Trophoblast cell (in vitro differentiated cells and primary cell): ENCODE results near the gene FAM120B.
"Not testable (repeated sequence)": the region's sequence is repeated elsewhere in the genome, so short reads cannot be mapped to it uniquely, and the experiment has no call there.

Source experiments
- DNase-seq, 2 donors: peaks; one replicate each; pipeline ENCODE4 v3.0.0-alpha.2; 2016
- H2AFZ ChIP-seq: 2 replicates; pipeline ENCODE4 v1.6.1; 2013; ENCODE audit warnings: low read length, moderate library complexity, mild to moderate bottlenecking; ENCODE audit not compliant: insufficient read depth, poor library complexity
- H2AK5ac ChIP-seq: 2 replicates; pipeline ENCODE4 v1.6.1; 2013; ENCODE audit warnings: mild to moderate bottlenecking, low read length
- H2BK120ac ChIP-seq: 2 replicates; pipeline ENCODE4 v1.6.1; 2013; ENCODE audit warnings: low read length, mild to moderate bottlenecking, moderate library complexity; ENCODE audit not compliant: insufficient read depth, poor library complexity
- H2BK12ac ChIP-seq: 2 replicates; pipeline ENCODE4 v1.6.1; 2013; ENCODE audit warnings: mild to moderate bottlenecking, low read length, moderate library complexity
- H2BK5ac ChIP-seq: 2 replicates; pipeline ENCODE4 v1.6.1; 2013; ENCODE audit warnings: low read length, low read depth, moderate library complexity, mild to moderate bottlenecking; ENCODE audit not compliant: poor library complexity
- H3K14ac ChIP-seq: 2 replicates; pipeline ENCODE4 v1.6.1; 2013; ENCODE audit warnings: mild to moderate bottlenecking, low read length
- H3K18ac ChIP-seq: 2 replicates; pipeline ENCODE4 v1.6.1; 2013; ENCODE audit warnings: mild to moderate bottlenecking, low read length
- H3K23ac ChIP-seq: 2 replicates; pipeline ENCODE4 v1.6.1; 2013; ENCODE audit warnings: low read length
- H3K27ac ChIP-seq: 2 replicates; pipeline ENCODE4 v1.5.1; 2013; ENCODE audit warnings: low read depth, mild to moderate bottlenecking, inconsistent platforms, low read length, moderate library complexity
- H3K27me3 ChIP-seq: 2 replicates; pipeline ENCODE4 v1.6.1; 2013; ENCODE audit warnings: inconsistent platforms, mild to moderate bottlenecking, low read length, moderate library complexity; ENCODE audit not compliant: insufficient read depth
- H3K36me3 ChIP-seq, 2 experiments: 1 replicate in 1 of 2; 2 replicates in 1 of 2; pipeline ENCODE4 v1.6.1; 2013; ENCODE audit warnings: low read length in 2 of 2, mild to moderate bottlenecking in 2 of 2, moderate library complexity in 1 of 2; ENCODE audit not compliant: insufficient read depth in 2 of 2, control insufficient read depth in 1 of 2
- H3K4ac ChIP-seq: 2 replicates; pipeline ENCODE4 v1.6.1; 2013; ENCODE audit warnings: low read depth, mild to moderate bottlenecking, low read length, moderate library complexity
- H3K4me1 ChIP-seq, 2 experiments: 1 replicate in 1 of 2; 2 replicates in 1 of 2; pipeline ENCODE4 v1.6.1; 2013; ENCODE audit warnings: low read length in 2 of 2, mild to moderate bottlenecking in 2 of 2, moderate library complexity in 1 of 2; ENCODE audit not compliant: insufficient read depth in 2 of 2, control insufficient read depth in 1 of 2
- H3K4me2 ChIP-seq: 2 replicates; pipeline ENCODE4 v1.6.1; 2013; ENCODE audit warnings: inconsistent platforms, mild to moderate bottlenecking, low read length, moderate library complexity
- H3K4me3 ChIP-seq: 2 replicates; pipeline ENCODE4 v1.5.1; 2013; ENCODE audit warnings: mild to moderate bottlenecking, low read depth, low read length, inconsistent platforms
- H3K79me1 ChIP-seq: one replicate; pipeline ENCODE4 v1.6.1; 2013; ENCODE audit warnings: low read length
- H3K79me2 ChIP-seq: 2 replicates; pipeline ENCODE4 v1.6.1; 2013; ENCODE audit warnings: low read length, mild to moderate bottlenecking; ENCODE audit not compliant: control insufficient read depth, insufficient read depth, poor library complexity
- H3K9ac ChIP-seq: 2 replicates; pipeline ENCODE4 v1.6.1; 2013; ENCODE audit warnings: mild to moderate bottlenecking, low read length
- H3K9me3 ChIP-seq: 2 replicates; pipeline ENCODE4 v1.6.1; 2013; ENCODE audit warnings: low read depth, mild to moderate bottlenecking, control low read depth, inconsistent platforms, low read length; ENCODE audit not compliant: insufficient read depth
- H4K12ac ChIP-seq: 2 replicates; pipeline ENCODE4 v1.6.1; 2013; ENCODE audit warnings: low read depth, mild to moderate bottlenecking, low read length, moderate library complexity
- H4K8ac ChIP-seq: 2 replicates; pipeline ENCODE4 v1.6.1; 2013; ENCODE audit warnings: low read depth, mild to moderate bottlenecking, low read length, moderate library complexity
- H4K91ac ChIP-seq: one replicate; pipeline ENCODE4 v1.6.1; 2013; ENCODE audit warnings: low read depth, mild to moderate bottlenecking, low read length, moderate library complexity
- WGBS: extraction: QIAGEN DNeasy Blood & Tissue Kit; methylation state at CpG from one replicate; pipeline ENCODE4 v1.1.7; 2013; ENCODE audit warnings: missing lambda C conversion rate; ENCODE audit not compliant: insufficient read length, insufficient coverage; ENCODE audit errors: extremely low coverage; 5-methylcytosine and 5-hydroxymethylcytosine counted together

The FAM120B gene

DNA sequence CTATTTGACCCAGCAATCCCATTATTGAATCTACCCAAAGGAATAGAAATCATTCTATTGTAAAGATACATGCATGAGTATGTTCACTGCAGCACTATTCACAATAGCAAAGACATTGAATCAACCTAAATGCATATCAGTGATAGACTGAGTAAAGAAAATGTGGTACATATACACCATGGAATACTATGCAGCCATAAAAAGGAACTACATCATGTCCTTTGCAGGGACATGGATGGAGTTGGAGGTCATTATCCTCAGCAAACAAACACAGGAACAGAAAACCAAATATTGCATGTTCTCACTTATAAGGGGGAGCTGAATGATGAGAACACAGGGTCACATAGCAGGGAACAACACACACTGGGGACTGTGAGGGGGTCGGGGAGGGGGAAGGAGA is 48.6 kb downstream of the FAM120B start:
- not testable (repeated sequence) for H3K27me3 ChIP-seq, H3K4ac ChIP-seq, H3K4me1 ChIP-seq, H2BK5ac ChIP-seq, H3K79me2 ChIP-seq, H3K14ac ChIP-seq, H2AFZ ChIP-seq, H3K9ac ChIP-seq, H4K91ac ChIP-seq, H4K8ac ChIP-seq, H3K23ac ChIP-seq, H3K9me3 ChIP-seq, H2AK5ac ChIP-seq, H2BK12ac ChIP-seq, H3K4me3 ChIP-seq, H3K4me2 ChIP-seq, H3K79me1 ChIP-seq, H2BK120ac ChIP-seq, H4K12ac ChIP-seq, DNase-seq, H3K27ac ChIP-seq, H3K18ac ChIP-seq
- H3K36me3 ChIP-seq, result peaks cover 14 to 23% of the 10 kb centered on the region in 2 experiments
- no CpG with 5 or more reads among the region's 1 CpG for WGBS

DNA sequence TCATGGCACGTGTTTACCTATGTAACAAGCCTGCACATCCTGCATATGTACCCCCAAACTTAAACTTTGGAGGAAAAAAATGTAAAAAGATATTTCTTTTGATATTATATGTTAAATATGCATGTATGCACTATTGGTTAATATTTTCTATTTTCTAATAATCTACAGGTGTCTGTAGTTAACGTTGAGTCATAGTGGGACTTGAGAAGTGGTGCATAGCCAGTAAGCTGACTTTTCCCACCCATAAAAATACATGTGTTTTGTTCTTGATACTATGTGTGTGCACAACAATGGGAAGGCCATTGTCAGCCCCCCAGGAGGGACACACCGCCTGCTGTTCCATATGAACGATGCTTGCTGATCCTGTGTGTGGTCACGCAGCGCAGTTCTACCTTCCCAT is 49.1 kb downstream of the FAM120B start:
- Histone ChIP-seq H3K4me3 (no peak overlapping the region), H3K23ac (no peak overlapping the region), H4K12ac (no peak overlapping the region), H4K8ac (no peak overlapping the region), H2BK5ac (no peak overlapping the region), H3K14ac (no peak overlapping the region), H3K9me3 (peaks cover 2% of the 10 kb centered on the region), H3K27me3 (no peaks in the 10 kb centered on the region), H3K4me2 (no peak overlapping the region), H2BK12ac (no peak overlapping the region), H2BK120ac (no peak overlapping the region), H4K91ac (no peak overlapping the region), H3K27ac (no peak overlapping the region), H3K4ac (no peak overlapping the region), H3K79me2 (no peaks in the 10 kb centered on the region), H3K18ac (no peak overlapping the region), H2AFZ (no peak overlapping the region), H3K79me1 (no peaks in the 10 kb centered on the region), H3K36me3 (peaks cover 11 to 23% of the 10 kb centered on the region in 2 experiments), H3K4me1 (no peaks in the 10 kb centered on the region), H3K9ac (no peak overlapping the region), H2AK5ac (no peak overlapping the region)
- no peak for DNase-seq
- no CpG with 5 or more reads among the region's 6 CpGs for WGBS

DNA sequence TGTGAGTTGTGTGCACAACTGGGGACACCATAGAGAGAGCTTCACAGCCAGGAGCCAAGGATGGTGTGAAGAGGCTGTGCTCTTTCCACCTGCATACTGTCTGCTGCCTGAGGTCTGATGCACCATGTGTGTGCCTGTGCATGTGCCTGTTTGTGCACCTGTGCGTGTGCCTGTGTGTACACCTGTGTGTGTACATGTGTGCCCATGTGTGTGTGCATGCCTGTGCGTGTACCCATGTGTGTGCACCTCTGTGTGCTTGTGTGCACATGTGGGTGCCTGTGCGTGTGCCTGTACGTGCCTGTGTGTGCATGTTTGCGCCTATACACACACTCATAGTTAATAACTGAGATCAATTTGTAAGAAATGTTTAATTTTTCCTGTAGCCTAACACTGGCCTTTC is 51.3 kb downstream of the FAM120B start:
- H3K27me3 ChIP-seq, result no peaks in the 10 kb centered on the region
- no peaks in the 10 kb centered on the region for H3K79me1 ChIP-seq
- no peak overlapping the region for H2BK5ac ChIP-seq
- H3K14ac ChIP-seq, result no peak overlapping the region
- H3K18ac ChIP-seq, result no peak overlapping the region
- H4K91ac ChIP-seq, result no peak overlapping the region
- no peak overlapping the region for H4K12ac ChIP-seq
- DNase-seq, result no peak
- H3K23ac ChIP-seq, result no peak overlapping the region
- no peak overlapping the region for H3K4me2 ChIP-seq
- H3K9me3 ChIP-seq, result peaks cover 2% of the 10 kb centered on the region
- H2AK5ac ChIP-seq, result no peak overlapping the region
- no peak overlapping the region for H4K8ac ChIP-seq
- no peak overlapping the region for H2BK120ac ChIP-seq
- peak overlapping the region; percentile 51 for H3K4me3 ChIP-seq
- H3K27ac ChIP-seq, result no peak overlapping the region
- no peak overlapping the region for H3K9ac ChIP-seq
- no CpG with 5 or more reads among the region's 5 CpGs for WGBS
- no peak overlapping the region for H3K4ac ChIP-seq
- no peaks in the 10 kb centered on the region for H3K4me1 ChIP-seq
- H2BK12ac ChIP-seq, result no peak overlapping the region
- H3K36me3 ChIP-seq, result peaks cover 14 to 24% of the 10 kb centered on the region in 2 experiments
- no peak overlapping the region for H2AFZ ChIP-seq
- H3K79me2 ChIP-seq, result no peaks in the 10 kb centered on the region

DNA sequence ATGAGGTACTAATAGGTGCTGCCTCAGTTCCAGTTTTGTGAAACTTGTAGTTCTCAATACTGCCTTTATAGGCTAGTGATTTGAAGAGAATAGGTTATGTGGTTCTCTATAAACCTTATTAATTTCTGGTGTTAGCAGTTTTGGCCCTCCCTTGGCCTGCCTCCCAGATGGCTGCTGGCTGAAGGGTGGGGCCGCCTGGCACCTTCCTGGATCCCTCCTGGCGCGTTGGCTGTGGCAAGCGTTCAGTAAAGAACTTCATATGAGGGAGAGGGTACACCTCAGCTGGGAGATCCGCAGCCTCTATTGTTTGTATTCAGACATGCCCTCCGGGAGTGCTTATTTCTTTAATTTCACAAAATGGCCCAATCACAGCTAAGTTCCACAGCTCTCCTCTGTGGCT is 51.9 kb downstream of the FAM120B start:
- no peak overlapping the region for H2BK12ac ChIP-seq
- H3K36me3 ChIP-seq, result peaks cover 18 to 27% of the 10 kb centered on the region in 2 experiments
- H3K23ac ChIP-seq, result no peak overlapping the region
- no peak overlapping the region for H3K18ac ChIP-seq
- no peak overlapping the region for H4K8ac ChIP-seq
- H3K9ac ChIP-seq, result no peak overlapping the region
- H2AK5ac ChIP-seq, result no peak overlapping the region
- H4K91ac ChIP-seq, result no peak overlapping the region
- no peak overlapping the region for H3K27ac ChIP-seq
- no peak overlapping the region for H2AFZ ChIP-seq
- H2BK120ac ChIP-seq, result no peak overlapping the region
- H3K4me3 ChIP-seq, result no peak overlapping the region
- no peak overlapping the region for H4K12ac ChIP-seq
- whole genome bisulfite sequencing, result no CpG with 5 or more reads among the region's 6 CpGs
- DNase-seq, result no peak
- H3K9me3 ChIP-seq, result peaks cover 2% of the 10 kb centered on the region
- no peaks in the 10 kb centered on the region for H3K79me1 ChIP-seq
- no peak overlapping the region for H2BK5ac ChIP-seq
- H3K4me1 ChIP-seq, result no peaks in the 10 kb centered on the region
- H3K14ac ChIP-seq, result no peak overlapping the region
- H3K27me3 ChIP-seq, result no peaks in the 10 kb centered on the region
- H3K4me2 ChIP-seq, result no peak overlapping the region
- no peaks in the 10 kb centered on the region for H3K79me2 ChIP-seq
- H3K4ac ChIP-seq, result no peak overlapping the region
